Stimulated activated CD4-positive, alpha-beta T cell treated with anti-CD3 and anti-CD28 coated beads, Interleukin-2, amount 100 ng/mL, for 4 hours (primary cell): ENCODE data around the gene VIT.

Source experiments
- DNase-seq: peaks from one replicate; pipeline ENCODE4 v3.0.0-alpha.2; 2020; ENCODE audit warnings: low read depth

VIT gene

DNA sequence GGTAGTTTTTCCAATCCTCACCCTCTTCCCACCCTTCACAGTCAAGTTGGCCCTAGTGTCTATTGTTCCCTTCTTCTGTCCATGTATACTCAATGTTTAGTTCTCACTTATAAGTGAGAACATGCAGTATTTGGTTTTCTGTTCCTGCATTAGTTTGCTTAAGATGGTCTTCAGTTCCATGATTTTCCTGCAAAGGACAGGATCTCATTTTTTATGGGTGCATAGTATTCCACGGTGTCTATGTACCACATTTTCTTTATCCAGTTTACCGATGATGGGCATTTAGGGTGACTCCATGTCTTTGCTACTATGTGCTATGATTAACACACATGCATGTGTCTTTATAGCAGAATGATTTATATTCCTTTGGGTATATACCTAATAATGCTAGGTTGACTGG is 165.4 kb downstream of the VIT start:
- DNase-seq: no peak
